Lung (tissue), 12 donors: ENCODE measurements around the gene FCHO1. TPM values are rescaled to one million over a fixed set of nuclear protein-coding genes. Genes with fewer than 3 reads are reported as not detected.

Source experiments
- ATAC-seq: fragments of 200-7000 bp; cut with Tn5 transposase; one replicate; pipeline ENCODE4 v1.9.1; 2020; ENCODE audit warnings: moderate number of reproducible peaks; ENCODE audit not compliant: insufficient read depth, low FRiP score
- DNase-seq, 3 donors: peaks; one replicate each; pipeline ENCODE4 v3.0.0-alpha.2; 2013 to 2017
- H3K27ac ChIP-seq, 2 donors: one replicate each; pipeline ENCODE4 v1.5.1; 2013; ENCODE audit warnings: mild to moderate bottlenecking in 2 of 2, moderate library complexity in 2 of 2, control low read depth in 1 of 2, inconsistent platforms in 1 of 2, low read depth in 1 of 2, low read length in 1 of 2
- H3K27me3 ChIP-seq, 3 donors: one replicate each; pipeline ENCODE4 v1.5.1; 2013; ENCODE audit warnings: low read length in 2 of 3; ENCODE audit not compliant: control insufficient read depth in 3 of 3, insufficient read depth in 3 of 3
- H3K36me3 ChIP-seq, 4 donors: one replicate each; pipeline ENCODE4 v1.5.1; 2013; ENCODE audit warnings: low read length in 4 of 4, mild to moderate bottlenecking in 1 of 4, moderate library complexity in 1 of 4; ENCODE audit not compliant: control insufficient read depth in 4 of 4, insufficient read depth in 4 of 4
- H3K4me1 ChIP-seq, 5 donors: one replicate each; pipeline ENCODE4 v1.5.1; 2013; ENCODE audit warnings: low read length in 5 of 5, mild to moderate bottlenecking in 2 of 5, moderate library complexity in 1 of 5; ENCODE audit not compliant: control insufficient read depth in 5 of 5, insufficient read depth in 5 of 5
- H3K4me3 ChIP-seq: one replicate; pipeline ENCODE4 v1.5.1; 2013; ENCODE audit warnings: mild to moderate bottlenecking, control low read depth, moderate library complexity
- H3K9ac ChIP-seq, 2 donors: one replicate each; pipeline ENCODE4 v1.5.1; 2013; ENCODE audit warnings: low read length in 2 of 2, control low read depth in 1 of 2; ENCODE audit not compliant: insufficient read depth in 1 of 2
- H3K9me3 ChIP-seq, 4 donors: one replicate each; pipeline ENCODE4 v1.5.1; 2013; ENCODE audit warnings: low read length in 3 of 4, mild to moderate bottlenecking in 1 of 4, moderate library complexity in 1 of 4; ENCODE audit not compliant: control insufficient read depth in 4 of 4, insufficient read depth in 3 of 4
- CTCF ChIP-seq: IDR thresholded peaks from 2 replicates; pipeline ENCODE4 v1.5.1; 2012; ENCODE audit warnings: mild to moderate bottlenecking; ENCODE audit errors: control extremely low read depth, extremely low read depth
- WGBS, 2 donors: extraction: QIAGEN DNeasy Blood & Tissue Kit; methylation state at CpG; one replicate each; pipeline ENCODE4 v1.1.7; 2013; 5-methylcytosine and 5-hydroxymethylcytosine counted together
- polyA plus RNA-seq, 2 donors: library from polyadenylated mRNA; stranded (reverse); fragments of 200-250 nt; gene quantifications; one replicate each; pipeline ENCODE4 v1.2.1, GENCODE V29; 2013
- total RNA-seq, 2 donors: library from RNA; depleted of rRNA in 1 of 2; stranded (reverse); fragments of >200 nt in 1 of 2; gene quantifications; one replicate each; pipeline ENCODE4 v1.2.1, GENCODE V29; 2014 to 2021
- donor health status: control.
- donor health status: control.
- donor health status: Bipolar disorder and iron deficiency.
- donor health status: healthy.
- donor health status: DM: yes; HTN: yes; CAD: no.

Gene FCHO1
- total and polyA plus RNA-seq, 4 donors, result 3.2 to 10.4 (median 7.8) TPM

- 53 to 60% methylated on average over 30 to 32 of the region's 32 CpGs for WGBS, 2 donors
- Histone ChIP-seq H3K27me3 (no peaks in the 10 kb centered on the region), H3K9ac (no peak overlapping the region), H3K4me1 (no peaks in the 10 kb centered on the region), H3K36me3 (no peaks in the 10 kb centered on the region), H3K27ac (no peak overlapping the region), H3K4me3 (no peak overlapping the region), H3K9me3 (no peaks in the 10 kb centered on the region)
- peak; percentile 66 to 72 (median 69) for DNase-seq
- peak; percentile 50 for ATAC-seq
- peak; percentile 52 for TF ChIP-seq CTCF
These were observed 33.1 kb downstream of the FCHO1 start for GRCh38 chr19:17784201-17785008.

- 96 to 100% methylated on average over 14 of the region's 14 CpGs for WGBS, 2 donors
- Histone ChIP-seq H3K4me1 (no peaks in the 10 kb centered on the region), H3K27ac (no peak overlapping the region), H3K9me3 (no peaks in the 10 kb centered on the region), H3K9ac (no peak overlapping the region), H3K36me3 (no peaks in the 10 kb centered on the region), H3K4me3 (no peak overlapping the region), H3K27me3 (no peaks in the 10 kb centered on the region)
- DNase-seq (no peak), ATAC-seq (no peak)
- TF ChIP-seq CTCF, result no peak
These were observed 36.1 kb downstream of the FCHO1 start for GRCh38 chr19:17787274-17787913.

- Histone ChIP-seq H3K27me3 (peaks cover 0 to 2% (median 0%) of the 10 kb centered on the region in 3 donors), H3K9ac (no peak overlapping the region), H3K36me3 (no peaks in the 10 kb centered on the region), H3K27ac (no peak overlapping the region), H3K9me3 (no peaks in the 10 kb centered on the region), H3K4me1 (no peaks in the 10 kb centered on the region), H3K4me3 (no peak overlapping the region)
- DNase-seq (no peak), ATAC-seq (no peak)
- WGBS, 2 donors, result 87 to 93% methylated on average over 2 of the region's 2 CpGs
- no peak for TF ChIP-seq CTCF
These were observed 37.4 kb downstream of the FCHO1 start for GRCh38 chr19:17788632-17789031.
